Endothelial cell of umbilical vein (primary cell): ENCODE measurements around the gene SDF4. TPM values are rescaled to one million over a fixed set of nuclear protein-coding genes. Genes with fewer than 3 reads are reported as not detected.

Source experiments
- BruUV-seq: library from RNA; stranded (reverse); fragments of 400-500 nt; replicated peaks from 2 replicates; lab custom pipeline; 2021; lab: Mats Ljungman, UMichigan
- CTCF ChIA-PET: fragments of 300-600, 350-600 bp; sonication (Branson Sonifier 250); formaldehyde crosslinking; loops from one replicate; lab custom pipeline; 2021; ENCODE audit warnings: antibody characterized with exemption, inconsistent platforms; lab: Charles Lee
- POLR2A ChIA-PET: fragments of 300-600, 350-600 bp; sonication (Branson Sonifier 250); formaldehyde crosslinking; loops from one replicate; lab custom pipeline; 2021; ENCODE audit warnings: antibody characterized with exemption, inconsistent platforms; lab: Charles Lee
- DNase-seq: peaks from one replicate; pipeline ENCODE4 v3.0.0-alpha.2; 2011; ENCODE audit warnings: low read depth, low spot score
- FAIRE-seq: peaks from 2 replicates; lab custom pipeline; 2011; peaks lifted over from hg19 to GRCh38; lab: Jason Lieb, UNC
- H2AFZ ChIP-seq: 2 replicates; pipeline ENCODE4 v1.6.0; 2012; ENCODE audit warnings: low read depth, low read length, control low read depth, inconsistent platforms
- H3K27ac ChIP-seq: 2 replicates; pipeline ENCODE4 v1.5.1; 2011; ENCODE audit warnings: low read depth, mild to moderate bottlenecking, control low read depth, low read length, moderate library complexity; ENCODE audit not compliant: insufficient read depth
- H3K27me3 ChIP-seq, 2 experiments: 2 replicates each; pipeline versions ENCODE4 v1.6.0 to v1.6.1; 2011; ENCODE audit warnings: low read length in 2 of 2, mixed read lengths in 1 of 2; ENCODE audit not compliant: control insufficient read depth in 2 of 2, insufficient read depth in 2 of 2
- H3K36me3 ChIP-seq, 2 experiments: 2 replicates in 1 of 2; 3 replicates in 1 of 2; pipeline ENCODE4 v1.5.1; 2011; ENCODE audit warnings: low read length in 2 of 2, mild to moderate bottlenecking in 1 of 2, moderate library complexity in 1 of 2; ENCODE audit not compliant: control insufficient read depth in 2 of 2, insufficient read depth in 2 of 2; ENCODE audit errors: extremely low read depth in 1 of 2
- H3K4me1 ChIP-seq: 3 replicates; pipeline ENCODE4 v1.5.1; 2011; ENCODE audit warnings: mild to moderate bottlenecking, low read length; ENCODE audit not compliant: control insufficient read depth, insufficient read depth; ENCODE audit errors: extremely low read depth
- H3K4me2 ChIP-seq: 2 replicates; pipeline ENCODE4 v1.6.1; 2011; ENCODE audit warnings: low read length, control low read depth, mixed read lengths; ENCODE audit not compliant: insufficient read depth
- H3K4me3 ChIP-seq, 3 experiments: fragments of 200-600 bp in 1 of 3; sonication (generic), shearing (Covaris generic) in 1 of 3; replicated peaks in 1 of 3; 2 replicates each; pipeline ENCODE4 v1.5.1; 2011 to 2016; ENCODE audit warnings: control low read depth in 3 of 3, low read length in 3 of 3, mild to moderate bottlenecking in 2 of 3, inconsistent platforms in 1 of 3, low read depth in 1 of 3, moderate library complexity in 1 of 3; ENCODE audit not compliant: insufficient read depth in 1 of 3
- H3K79me2 ChIP-seq: 2 replicates; pipeline ENCODE4 v1.6.0; 2012; ENCODE audit warnings: low read length, inconsistent platforms; ENCODE audit not compliant: control insufficient read depth, insufficient read depth
- H3K9ac ChIP-seq: replicated peaks from 2 replicates; pipeline ENCODE3; 2011; ENCODE audit warnings: low read length, control low read depth; ENCODE audit not compliant: insufficient read depth; ENCODE audit errors: extremely low read depth
- H3K9me1 ChIP-seq: replicated peaks from 3 replicates; pipeline ENCODE4 v1.6.0; 2011; ENCODE audit warnings: mild to moderate bottlenecking, low read length; ENCODE audit not compliant: control insufficient read depth, insufficient read depth; ENCODE audit errors: extremely low read depth
- H3K9me3 ChIP-seq: replicated peaks from 2 replicates; pipeline ENCODE4 v1.5.1; 2012; ENCODE audit warnings: low read length, inconsistent platforms; ENCODE audit not compliant: control insufficient read depth, insufficient read depth
- H4K20me1 ChIP-seq: replicated peaks from 2 replicates; pipeline ENCODE3; 2011; ENCODE audit warnings: mild to moderate bottlenecking, low read length; ENCODE audit not compliant: control insufficient read depth, insufficient read depth; ENCODE audit errors: extremely low read depth
- CTCF ChIP-seq, 2 donors: IDR thresholded peaks; 1 replicate in 1 of 2; 2 replicates in 1 of 2; pipeline ENCODE4 v1.5.1; 2011; ENCODE audit warnings: low read length in 2 of 2, mild to moderate bottlenecking in 2 of 2, moderate library complexity in 2 of 2, control low read depth in 1 of 2, inconsistent platforms in 1 of 2, low read depth in 1 of 2; ENCODE audit not compliant: insufficient read depth in 1 of 2; ENCODE audit errors: extremely low read depth in 1 of 2
- EZH2 ChIP-seq: IDR thresholded peaks from 2 replicates; pipeline ENCODE4 v1.6.1; 2012; ENCODE audit warnings: borderline replicate concordance, low read depth, mild to moderate bottlenecking, moderate library complexity, low read length, inconsistent platforms; ENCODE audit not compliant: severe bottlenecking
- FOS ChIP-seq: IDR thresholded peaks from 2 replicates; pipeline ENCODE4 v1.6.1; 2011; ENCODE audit warnings: mild to moderate bottlenecking, low read length, moderate library complexity, borderline replicate concordance; ENCODE audit not compliant: insufficient read depth
- GATA2 ChIP-seq: IDR thresholded peaks from 2 replicates; pipeline ENCODE4 v1.7.0; 2011; ENCODE audit warnings: low read depth, mild to moderate bottlenecking, moderate library complexity, mixed read lengths, low read length; ENCODE audit not compliant: insufficient read length, insufficient read depth
- JUN ChIP-seq: IDR thresholded peaks from 2 replicates; pipeline ENCODE4 v1.6.1; 2011; ENCODE audit warnings: borderline replicate concordance, low read depth; ENCODE audit not compliant: insufficient read length, insufficient read depth
- MYC ChIP-seq: IDR thresholded peaks from one replicate; pipeline ENCODE4 v1.6.1; 2011; ENCODE audit warnings: mild to moderate bottlenecking, low read depth, low read length
- POLR2A ChIP-seq: IDR thresholded peaks from 2 replicates; pipeline ENCODE4 v1.6.1; 2012; ENCODE audit warnings: low read depth, mild to moderate bottlenecking, control low read depth, low read length
- POLR2AphosphoS5 ChIP-seq: IDR thresholded peaks from 2 replicates; pipeline ENCODE4 v1.6.1; 2012; ENCODE audit warnings: low read depth, mild to moderate bottlenecking, control low read depth, low read length, moderate library complexity; ENCODE audit not compliant: insufficient read depth
- dilution Hi-C: fragments of 300-500 bp; cut with MboI; formaldehyde crosslinking; loops from one replicate; pipeline ENCODE4 v1.15.0; 2019; ENCODE audit warnings: low sequenced_read_pairs; ENCODE audit not compliant: extremely low pct_ligation_motif_present
- intact Hi-C: fragments of 100-400 bp; cut with micrococcal nuclease; formaldehyde crosslinking; loops from one replicate; pipeline ENCODE4 v1.10.0; 2022
- polyA plus RNA-seq, 4 experiments: library from polyadenylated mRNA; depleted of rRNA in 3 of 4; stranded (reverse) in 3 of 4; unstranded in 1 of 4; fragments of >200 nt; gene quantifications; 2 replicates each; pipeline versions ENCODE4 v1.2.1 to v1.2.3, GENCODE V29; 2011 to 2012; ENCODE audit warnings: missing spikeins in 1 of 4
- total RNA-seq: library from RNA; stranded (reverse); gene quantifications from 2 replicates; pipeline ENCODE4 v1.2.3, GENCODE V29; 2021
- TF ChIP-seq, protein P1 (sequence below): IDR thresholded peaks from 2 replicates; pipeline ENCODE4 v1.6.1; 2011; ENCODE audit not compliant: insufficient read depth, insufficient read length

Gene SDF4
- total and polyA plus RNA-seq, 2 donors (not counting 3 experiments of a cell fraction or from before 2014, with no cell fraction given), result 175 to 185 TPM

DNA sequence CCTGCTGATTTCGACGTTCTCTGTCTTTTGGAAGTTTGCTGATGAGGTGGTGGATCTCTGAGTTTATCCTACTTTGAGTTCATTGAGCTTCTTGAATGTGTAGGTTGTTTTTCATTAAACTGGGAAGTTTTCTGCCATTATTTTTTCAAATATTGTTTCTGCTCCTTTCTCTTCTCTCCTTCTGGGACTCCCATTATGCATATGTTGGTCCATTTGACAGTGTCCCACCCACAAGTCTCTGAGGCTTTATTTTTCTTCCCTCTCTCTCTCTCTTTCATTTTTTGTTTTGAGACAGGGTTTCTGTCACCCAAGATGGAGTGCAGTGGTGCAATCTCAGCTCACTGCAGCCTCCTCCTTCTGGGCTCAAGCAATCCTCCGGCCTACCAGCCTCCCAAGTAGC lies 37.1 kb downstream of the SDF4 start:
- TF ChIP-seq FOS, result no peak
- no peak for TF ChIP-seq CTCF (IDR thresholded peaks at IDR 0.05; ENCODE audit: extremely low read depth in 1 of 2, insufficient read depth in 1 of 2, low read depth in 1 of 2, low read length in 2 of 2)
- TF ChIP-seq EZH2, result no peak
- no peak for TF ChIP-seq POLR2A
- no peak for TF ChIP-seq JUN
- TF ChIP-seq GATA2, result no peak
- TF ChIP-seq, protein P1, sequence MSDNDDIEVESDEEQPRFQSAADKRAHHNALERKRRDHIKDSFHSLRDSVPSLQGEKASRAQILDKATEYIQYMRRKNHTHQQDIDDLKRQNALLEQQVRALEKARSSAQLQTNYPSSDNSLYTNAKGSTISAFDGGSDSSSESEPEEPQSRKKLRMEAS, result no peak
- no peak for TF ChIP-seq POLR2AphosphoS5
- no peak for TF ChIP-seq MYC
- no peak overlapping the region for H2AFZ ChIP-seq
- no peak overlapping the region for H3K27ac ChIP-seq
- H3K79me2 ChIP-seq, result no peaks in the 10 kb centered on the region
- dilution Hi-C loops (no loop called here), intact Hi-C loops (no loop called here)
- H3K9me1 ChIP-seq, result no peaks in the 10 kb centered on the region
- no peaks in the 10 kb centered on the region for H3K36me3 ChIP-seq
- ChIA-PET POLR2A (no interaction called here), CTCF (interaction anchor here (1.8 kb wide), 1 partner anchor 21 kb away, joined by 5 read pairs; no protein-coding TSS in a partner anchor)
- H4K20me1 ChIP-seq, result no peaks in the 10 kb centered on the region
- H3K4me2 ChIP-seq, result no peak overlapping the region
- DNase-seq, result no peak
- H3K27me3 ChIP-seq, result no peaks in the 10 kb centered on the region
- no TSS peak for BruUV-seq
- no peak for FAIRE-seq
- H3K4me3 ChIP-seq, result no peak overlapping the region
- no peak overlapping the region for H3K9ac ChIP-seq
- no peaks in the 10 kb centered on the region for H3K4me1 ChIP-seq
- no peaks in the 10 kb centered on the region for H3K9me3 ChIP-seq
